Ovary (tissue), 9 donors: ENCODE results near the gene DTNA. TPM values are rescaled to one million over a fixed set of nuclear protein-coding genes. Genes with fewer than 3 reads are reported as not detected.

Source experiments
- DNase-seq, 5 donors: peaks; one replicate each; pipeline ENCODE4 v3.0.0-alpha.2; 2019 to 2020
- H3K27ac ChIP-seq, 2 donors: fragments of 200-600 bp; one replicate each; pipeline versions ENCODE4 v1.5.1 to v1.8.0; 2019 to 2022
- H3K27me3 ChIP-seq: fragments of 200-600 bp; one replicate; pipeline ENCODE4 v1.8.0; 2022
- H3K36me3 ChIP-seq: fragments of 200-600 bp; sonication (generic); one replicate; pipeline ENCODE4 v1.5.1; 2019
- H3K4me1 ChIP-seq: one replicate; pipeline ENCODE4 v1.8.1; 2013; ENCODE audit warnings: mild to moderate bottlenecking, moderate library complexity; ENCODE audit not compliant: insufficient read depth
- H3K4me3 ChIP-seq: fragments of 200-600 bp; sonication (generic); one replicate; pipeline ENCODE4 v1.5.1; 2017
- H3K9me3 ChIP-seq, 2 donors: fragments of 200-600 bp in 1 of 2; sonication (generic) in 1 of 2; one replicate each; pipeline versions ENCODE4 v1.5.1 to v1.8.1; 2013 to 2019; ENCODE audit warnings: mild to moderate bottlenecking in 1 of 2, moderate library complexity in 1 of 2
- CTCF ChIP-seq, 3 donors: fragments of 450-650 bp in 2 of 3; fragments of 200-600 bp in 1 of 3; IDR thresholded peaks; one replicate each; pipeline versions ENCODE4 v1.5.1 to v1.8.0; 2016 to 2022; ENCODE audit warnings: antibody characterized with exemption in 3 of 3, mild to moderate bottlenecking in 1 of 3
- EP300 ChIP-seq: sonication (generic); formaldehyde crosslinking; IDR thresholded peaks from one replicate; pipeline ENCODE4 v1.6.1; 2017; ENCODE audit warnings: antibody characterized with exemption
- POLR2A ChIP-seq: fragments of 450-650 bp; IDR thresholded peaks from one replicate; pipeline ENCODE4 v1.6.1; 2017; ENCODE audit warnings: antibody characterized with exemption, mild to moderate bottlenecking, moderate library complexity
- WGBS, 3 donors: extraction: QIAGEN DNeasy Blood & Tissue Kit in 1 of 3; methylation state at CpG; one replicate each; pipeline versions ENCODE4 v1.1.5 to v1.1.7; 2013 to 2017; 5-methylcytosine and 5-hydroxymethylcytosine counted together
- intact Hi-C, 4 donors: fragments of 100-400 bp; cut with DNase I; formaldehyde crosslinking; loops; one replicate each; pipeline versions ENCODE4 v1.11.0 to v1.15.1; 2022 to 2023
- polyA plus RNA-seq, 2 donors: library from polyadenylated mRNA; stranded (reverse); fragments of 200-250 nt in 1 of 2; fragments of 350-450 nt in 1 of 2; fragmentation: Illumina TruSeq in 1 of 2; extraction: RNeasy Lipid Tissue Mini Kit (QIAGEN cat#74804) in 1 of 2; gene quantifications; one replicate each; pipeline ENCODE4 v1.2.3, GENCODE V29; 2013 to 2014
- total RNA-seq, 7 donors: library from RNA; depleted of rRNA in 2 of 7; stranded (reverse); fragments of >200 nt in 2 of 7; fragmentation: NEBNext Ultra II Directional in 3 of 7; extraction: Animal tissue kit (Norgen Biotek cat#: 25700) in 3 of 7; gene quantifications; one replicate each; pipeline versions ENCODE4 v1.1.0 to v1.2.4, GENCODE V29; 2016 to 2023
- donor health status: DM: no; HTN: no; CAD: no; lungs with moderate emphysema.
- donor health status: DM: no; HTN: no; CAD: no.
- donor health status: Bipolar disorder and iron deficiency.
- donor health status: DM: yes; HTN: yes; CAD: no.
- donor health status: DM: no; HTN: no; CAD: no.
- donor health status: DM: yes; HTN: yes; CAD: no.

Gene DTNA
- total and polyA plus RNA-seq, 9 donors: 4.3 to 34.2 (median 18.4) TPM

- Histone ChIP-seq H3K4me1 (no peaks in the 10 kb centered on the region), H3K9me3 (no peaks in the 10 kb centered on the region), H3K27ac (no peak overlapping the region), H3K4me3 (no peak overlapping the region), H3K27me3 (no peaks in the 10 kb centered on the region), H3K36me3 (no peaks in the 10 kb centered on the region)
- WGBS, 3 donors: 72 to 88% (median 81%) methylated on average over 7 of the region's 7 CpGs
- intact Hi-C loops: no loop called here
- no peak for DNase-seq
- TF ChIP-seq CTCF (IDR thresholded peaks at IDR 0.05) (no peak), POLR2A (no peak), EP300 (no peak)
These were observed 86.0 kb downstream of the DTNA start for GRCh38 chr18:34796035-34796657.

GRCh38 chr18:34799291-34799690 is 89.2 kb downstream of the DTNA start:
- no peak overlapping the region for H3K27ac ChIP-seq
- H3K4me1 ChIP-seq: no peaks in the 10 kb centered on the region
- H3K9me3 ChIP-seq: no peaks in the 10 kb centered on the region
- WGBS, 3 donors: 32 to 57% (median 42%) methylated on average over 4 of the region's 4 CpGs
- intact Hi-C loops: no loop called here
- TF ChIP-seq POLR2A (no peak), CTCF (IDR thresholded peaks at IDR 0.05) (no peak), EP300 (no peak)
- H3K4me3 ChIP-seq: no peak overlapping the region
- no peaks in the 10 kb centered on the region for H3K36me3 ChIP-seq
- no peaks in the 10 kb centered on the region for H3K27me3 ChIP-seq
- no peak for DNase-seq

GRCh38 chr18:34800381-34800780 is 90.3 kb downstream of the DTNA start:
- Histone ChIP-seq H3K36me3 (no peaks in the 10 kb centered on the region), H3K27ac (no peak overlapping the region), H3K9me3 (no peaks in the 10 kb centered on the region), H3K4me1 (no peaks in the 10 kb centered on the region), H3K27me3 (no peaks in the 10 kb centered on the region), H3K4me3 (no peak overlapping the region)
- intact Hi-C loops: no loop called here
- no peak for DNase-seq
- 60 to 90% (median 77%) methylated on average over 1 of the region's 1 CpG for WGBS, 3 donors
- TF ChIP-seq EP300 (no peak), POLR2A (no peak), CTCF (IDR thresholded peaks at IDR 0.05) (no peak)

- Histone ChIP-seq H3K27ac (no peak overlapping the region), H3K4me3 (no peak overlapping the region), H3K27me3 (no peaks in the 10 kb centered on the region), H3K36me3 (no peaks in the 10 kb centered on the region), H3K4me1 (no peaks in the 10 kb centered on the region), H3K9me3 (no peaks in the 10 kb centered on the region)
- no peak for DNase-seq
- TF ChIP-seq EP300 (no peak), CTCF (IDR thresholded peaks at IDR 0.05) (no peak), POLR2A (no peak)
- WGBS, 3 donors: 85 to 98% (median 92%) methylated on average over 2 of the region's 2 CpGs
- intact Hi-C loops: no loop called here
These were observed 91.7 kb downstream of the DTNA start for GRCh38 chr18:34801774-34802173.
